Activated CD8-positive, alpha-beta memory T cell treated with anti-CD3 and anti-CD28 coated beads for 36 hours (primary cell): ENCODE results near the gene ARL4D. TPM values are rescaled to one million over a fixed set of nuclear protein-coding genes. Genes with fewer than 3 reads are reported as not detected.
"Not testable (repeated sequence)": the region's sequence is repeated elsewhere in the genome, so short reads cannot be mapped to it uniquely, and the experiment has no call there.

Experiments
- CTCF ChIA-PET: fragments of 350-600 bp; sonication (Branson Sonifier 250); formaldehyde crosslinking; loops from one replicate; lab custom pipeline; 2021; ENCODE audit warnings: antibody characterized with exemption; lab: Charles Lee
- POLR2A ChIA-PET: fragments of 350-600 bp; sonication (Branson Sonifier 250); formaldehyde crosslinking; loops from one replicate; lab custom pipeline; 2021; ENCODE audit warnings: antibody characterized with exemption; lab: Charles Lee
- total RNA-seq, 2 experiments: library from RNA; stranded (reverse); gene quantifications; one replicate each; pipeline ENCODE4 v1.2.3, GENCODE V29; 2021

ARL4D gene
- total RNA-seq, 2 experiments from 2014 or later: 2.2 to 2.6 TPM

GRCh38 chr17:43366891-43367736 is 31.7 kb upstream of the ARL4D start:
- ChIA-PET CTCF (interaction anchor here (0.9 to 2.8 kb wide), 4 partner anchors 21 to 117 kb away, joined by 4 to 13 read pairs (median 6); partner anchors contain the start of gene DHX8), POLR2A (interaction anchor here (0.5 to 3.1 kb wide), 13 partner anchors 11 to 855 kb away, joined by 3 to 84 read pairs (median 7); partner anchors contain the start of genes ARL4D, DHX8 and RND2)

GRCh38 chr17:43367737-43368242 is 31.0 kb upstream of the ARL4D start:
- ChIA-PET CTCF (interaction anchor here (1.5 to 2.8 kb wide), 4 partner anchors 20 to 117 kb away, joined by 4 to 15 read pairs (median 10); partner anchors contain the start of gene DHX8), POLR2A (interaction anchor here (0.5 to 3.1 kb wide), 15 partner anchors 7 to 854 kb away, joined by 3 to 84 read pairs (median 7); partner anchors contain the start of genes ARL4D, DHX8 and RND2)

GRCh38 chr17:43368740-43369506 is 29.9 kb upstream of the ARL4D start:
- CTCF ChIA-PET: interaction anchor here (1.5 to 2.8 kb wide), 5 partner anchors 19 to 200 kb away, joined by 3 to 15 read pairs (median 8); partner anchors contain the start of gene DHX8
- POLR2A ChIA-PET: interaction anchor here (0.9 to 3.1 kb wide), 11 partner anchors 9 to 116 kb away, joined by 3 to 84 read pairs (median 15); partner anchors contain the start of genes ARL4D and DHX8

DNA sequence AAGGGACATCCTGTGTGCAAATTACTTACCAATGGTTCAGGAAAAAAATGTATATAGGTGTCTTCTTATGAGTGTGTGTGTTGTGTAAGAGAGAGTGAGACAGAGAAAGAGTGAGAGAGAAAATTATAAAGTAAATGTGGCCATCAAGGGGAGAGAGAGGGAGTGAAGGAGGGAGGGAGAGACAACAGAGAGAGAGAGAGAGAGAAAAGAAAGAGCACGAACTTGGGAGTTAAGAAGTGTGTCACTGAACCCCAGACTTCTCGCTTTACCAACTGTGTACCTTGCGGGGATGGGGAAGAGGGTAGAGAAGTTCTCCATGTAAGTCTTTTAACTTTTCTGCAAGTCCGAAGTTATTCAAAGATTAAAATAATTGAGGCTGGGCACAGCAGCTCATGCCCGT is 28.8 kb upstream of the ARL4D start:
- ChIA-PET POLR2A (interaction anchor here (2.4 to 2.8 kb wide), 3 partner anchors 10 to 114 kb away, joined by 15 to 31 read pairs (median 28); partner anchors contain the start of genes ARL4D and DHX8), CTCF (interaction anchor here (1.5 to 2.8 kb wide), 3 partner anchors 18 to 201 kb away, joined by 3 to 15 read pairs (median 13); partner anchors contain the start of gene DHX8)

DNA sequence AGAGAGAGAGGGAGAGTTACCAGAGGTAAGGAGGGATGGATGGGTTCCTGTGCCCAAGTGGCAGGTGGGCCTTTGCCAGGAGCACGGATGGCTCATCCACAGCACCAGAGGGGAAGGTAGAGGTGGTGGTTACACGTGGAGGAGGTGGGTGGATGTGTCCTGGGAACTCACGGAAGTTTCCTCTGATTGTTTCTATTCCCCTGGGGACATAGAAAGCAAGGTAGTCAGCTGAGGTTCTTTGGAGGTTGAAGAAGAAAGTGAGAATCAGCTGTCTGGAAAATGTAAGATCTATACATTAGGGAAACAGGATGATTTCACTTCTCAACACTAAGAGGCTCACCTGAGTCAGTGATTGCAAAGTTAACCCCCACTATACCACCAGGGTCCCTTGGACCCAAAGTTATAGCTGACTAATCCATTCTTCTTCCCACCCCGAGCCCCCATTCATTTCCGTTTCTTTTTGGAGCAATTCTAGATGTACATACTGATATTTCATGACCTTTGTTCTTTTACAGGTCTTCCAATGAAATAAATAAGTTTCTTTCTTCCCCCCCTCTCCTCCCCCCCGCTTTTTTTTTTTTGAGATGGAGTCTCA is 27.5 kb upstream of the ARL4D start:
- CTCF ChIA-PET: no interaction called here

GRCh38 chr17:43372273-43372911 is 26.4 kb upstream of the ARL4D start:
- ChIA-PET CTCF (no interaction called here), POLR2A (no interaction called here)

More for the DNA sequence above, 27.5 kb upstream of the ARL4D start:
- POLR2A ChIA-PET: interaction anchor here (0.9 kb wide), 1 partner anchor 11 kb away, joined by 3 read pairs; no protein-coding TSS in a partner anchor

DNA sequence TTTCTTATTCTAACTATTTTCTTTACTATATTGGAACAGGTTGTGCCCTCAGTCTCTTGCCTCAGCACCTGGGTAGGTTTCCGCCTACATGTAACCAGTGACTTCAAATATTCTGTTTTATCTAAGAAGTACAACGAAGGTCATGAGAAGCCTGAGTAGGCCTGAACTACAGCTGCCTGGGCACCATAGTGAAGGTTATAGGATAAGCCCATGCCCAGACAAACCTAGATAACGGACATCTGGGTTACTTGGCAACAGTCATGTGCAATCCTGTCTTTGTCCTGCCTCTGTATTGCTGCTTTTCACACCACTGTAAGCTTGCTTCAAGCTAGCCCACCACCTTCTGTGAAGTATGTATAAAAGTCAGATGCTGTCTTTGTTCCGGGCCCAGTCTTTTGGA is 25.4 kb upstream of the ARL4D start:
- POLR2A ChIA-PET: no interaction called here

GRCh38 chr17:43375915-43376314 is 22.9 kb upstream of the ARL4D start:
- CTCF ChIA-PET, POLR2A ChIA-PET: not testable (repeated sequence)

More for the DNA sequence above, 25.4 kb upstream of the ARL4D start:
- CTCF ChIA-PET: interaction anchor here (0.7 kb wide), 1 partner anchor 117 kb away, joined by 3 read pairs; no protein-coding TSS in a partner anchor

GRCh38 chr17:43377056-43377810 is 21.6 kb upstream of the ARL4D start:
- ChIA-PET CTCF (no interaction called here), POLR2A (no interaction called here)

DNA sequence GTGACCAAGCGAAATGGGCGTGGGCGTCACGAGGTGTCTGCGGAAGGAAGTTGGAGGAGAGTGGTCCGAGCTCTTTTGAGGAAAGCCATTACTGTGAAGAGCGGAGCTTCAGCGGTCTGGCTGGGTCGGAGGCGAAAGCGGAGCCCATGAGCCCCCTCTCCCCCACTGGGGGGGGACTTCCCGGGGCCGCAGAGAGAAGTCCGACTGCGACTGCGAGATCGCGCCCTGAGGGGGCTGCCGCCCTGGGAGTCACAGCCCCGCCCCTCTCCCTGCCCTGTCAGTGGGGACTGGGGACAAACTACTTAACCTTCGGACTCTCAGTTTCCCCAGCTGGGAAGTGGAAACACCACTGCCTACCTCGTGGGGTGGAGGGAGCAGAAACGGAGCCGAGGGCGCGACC is 20.0 kb upstream of the ARL4D start:
- POLR2A ChIA-PET: no interaction called here
- CTCF ChIA-PET: interaction anchor here (1.0 to 1.5 kb wide), 2 partner anchors 15 to 105 kb away, joined by 3 to 8 read pairs; partner anchors contain the start of gene DHX8

DNA sequence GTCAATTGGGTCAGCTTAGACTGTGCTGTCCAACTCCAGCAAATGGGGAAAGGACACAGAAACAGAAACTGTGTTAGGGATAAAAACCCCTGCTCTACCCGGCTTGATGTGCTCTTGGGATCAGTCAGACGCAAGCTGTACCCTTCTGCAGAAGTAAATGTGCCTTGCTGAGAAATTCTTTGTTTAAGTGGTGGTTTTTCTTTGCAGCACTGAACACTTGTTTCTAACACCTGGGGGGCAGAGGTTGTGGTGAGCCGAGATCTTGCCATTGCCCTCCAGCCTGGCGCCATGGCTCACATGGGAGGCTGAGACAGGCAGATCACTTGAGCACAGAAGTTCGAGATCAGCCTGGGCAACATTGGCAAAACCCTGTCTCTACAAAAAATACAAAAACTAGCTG is 18.5 kb upstream of the ARL4D start:
- ChIA-PET CTCF (interaction anchor here (1.0 kb wide), 1 partner anchor 104 kb away, joined by 4 read pairs; the partner anchor contains the start of gene DHX8), POLR2A (interaction anchor here (0.7 kb wide), 1 partner anchor 1801 kb away, joined by 4 read pairs; no protein-coding TSS in a partner anchor)

GRCh38 chr17:43381204-43381603 is 17.6 kb upstream of the ARL4D start:
- POLR2A ChIA-PET: no interaction called here
- CTCF ChIA-PET: interaction anchor here (1.0 kb wide), 1 partner anchor 103 kb away, joined by 4 read pairs; the partner anchor contains the start of gene DHX8

DNA sequence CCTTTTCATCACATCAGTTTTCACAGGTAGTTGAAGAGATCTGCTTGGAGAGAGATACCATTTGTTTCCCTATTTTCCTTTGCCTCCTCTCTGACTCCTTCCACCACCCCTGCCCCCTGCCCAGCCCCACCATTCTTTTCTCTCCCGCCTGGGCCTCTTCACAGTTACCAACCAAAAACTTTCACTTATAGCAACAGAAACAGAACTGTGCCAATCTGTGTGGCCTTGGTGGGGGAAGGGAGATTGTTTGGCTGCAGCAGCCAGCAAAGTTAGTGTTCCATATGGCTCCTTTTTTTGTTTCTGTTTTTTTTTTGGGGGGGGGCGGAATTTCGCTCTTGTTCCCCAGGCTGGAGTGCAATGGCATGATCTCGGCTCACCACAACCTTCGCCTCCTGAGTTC is 17.2 kb upstream of the ARL4D start:
- CTCF ChIA-PET: no interaction called here
- POLR2A ChIA-PET: no interaction called here

- POLR2A ChIA-PET: no interaction called here
- CTCF ChIA-PET: no interaction called here
Measured at GRCh38 chr17:43382776-43383175, 16.0 kb upstream of the ARL4D start.

- POLR2A ChIA-PET: no interaction called here
- CTCF ChIA-PET: interaction anchor here (1.5 kb wide), 1 partner anchor 10 kb away, joined by 4 read pairs; no protein-coding TSS in a partner anchor
Measured at GRCh38 chr17:43383372-43383771, 15.4 kb upstream of the ARL4D start.

GRCh38 chr17:43383826-43384475 is 14.8 kb upstream of the ARL4D start:
- POLR2A ChIA-PET: no interaction called here
- CTCF ChIA-PET: interaction anchor here (1.5 kb wide), 1 partner anchor 9 kb away, joined by 4 read pairs; no protein-coding TSS in a partner anchor
